Medulla oblongata (tissue), 1 donor: ENCODE data around the gene EIF2AK3.
"Not testable (repeated sequence)": the region's sequence is repeated elsewhere in the genome, so short reads cannot be mapped to it uniquely, and the experiment has no call there.

Experiments
- DNase-seq: peaks from one replicate; pipeline ENCODE4 v3.0.0-alpha.2; 2015; ENCODE audit errors: extremely low spot score

Gene EIF2AK3

DNA sequence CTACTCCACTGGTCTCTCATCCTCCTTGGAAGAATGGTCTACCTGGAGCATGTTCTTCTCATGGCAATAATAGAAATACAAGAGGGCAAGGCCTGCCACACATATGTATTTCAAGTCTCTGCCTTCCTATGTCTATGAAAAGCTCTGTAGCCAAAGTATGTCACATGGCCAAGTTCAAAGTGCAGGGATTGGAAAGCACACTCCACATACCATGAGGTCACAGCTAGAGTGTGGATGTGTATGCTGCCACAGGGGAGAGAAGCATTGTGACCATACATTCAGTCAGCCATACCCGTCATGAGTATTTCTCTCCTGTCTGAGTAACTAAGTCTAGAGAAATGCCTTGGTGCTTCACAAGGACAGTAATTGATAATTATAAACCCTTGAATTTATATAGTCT, 8.8 kb upstream of the EIF2AK3 start:
- DNase-seq, result no peak

DNA sequence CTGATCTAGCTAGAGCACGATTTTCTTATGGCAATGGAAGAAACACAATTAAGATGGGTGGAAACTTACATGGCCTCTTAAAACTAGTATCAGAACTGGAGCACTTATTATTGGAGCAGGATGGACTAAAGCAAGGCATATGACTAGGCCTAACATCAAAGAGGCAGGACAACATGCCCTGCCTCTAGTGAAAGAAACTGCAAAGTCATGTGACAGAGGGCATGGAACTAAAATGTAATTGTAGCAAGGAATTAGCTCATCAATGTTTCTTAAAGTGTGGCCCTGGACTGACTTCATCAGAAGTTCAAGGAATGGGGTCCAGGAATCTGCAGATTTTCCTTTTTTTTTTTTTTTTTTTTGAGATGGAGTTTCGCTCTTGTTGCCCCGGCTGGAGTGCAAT, 5.3 kb upstream of the EIF2AK3 start:
- DNase-seq, result no peak

DNA sequence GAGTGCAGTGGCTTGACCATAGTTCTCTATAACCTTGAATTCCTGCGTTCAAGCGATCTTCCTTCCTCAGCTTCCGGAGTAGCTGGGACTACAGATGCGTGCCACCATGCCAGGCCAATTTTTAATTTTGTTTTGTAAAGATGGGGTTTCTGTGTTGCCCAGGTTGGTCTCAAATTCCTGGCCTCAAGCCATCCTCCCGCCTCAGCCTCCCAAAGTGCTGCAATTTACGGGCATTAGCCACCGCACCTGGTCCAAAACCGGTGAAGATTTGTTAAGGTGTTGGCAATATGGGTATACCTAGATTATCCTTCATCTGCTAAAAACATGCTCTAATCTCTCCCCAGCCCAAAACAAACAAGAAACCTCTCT, 1.3 kb upstream of the EIF2AK3 start:
- no peak for DNase-seq

DNA sequence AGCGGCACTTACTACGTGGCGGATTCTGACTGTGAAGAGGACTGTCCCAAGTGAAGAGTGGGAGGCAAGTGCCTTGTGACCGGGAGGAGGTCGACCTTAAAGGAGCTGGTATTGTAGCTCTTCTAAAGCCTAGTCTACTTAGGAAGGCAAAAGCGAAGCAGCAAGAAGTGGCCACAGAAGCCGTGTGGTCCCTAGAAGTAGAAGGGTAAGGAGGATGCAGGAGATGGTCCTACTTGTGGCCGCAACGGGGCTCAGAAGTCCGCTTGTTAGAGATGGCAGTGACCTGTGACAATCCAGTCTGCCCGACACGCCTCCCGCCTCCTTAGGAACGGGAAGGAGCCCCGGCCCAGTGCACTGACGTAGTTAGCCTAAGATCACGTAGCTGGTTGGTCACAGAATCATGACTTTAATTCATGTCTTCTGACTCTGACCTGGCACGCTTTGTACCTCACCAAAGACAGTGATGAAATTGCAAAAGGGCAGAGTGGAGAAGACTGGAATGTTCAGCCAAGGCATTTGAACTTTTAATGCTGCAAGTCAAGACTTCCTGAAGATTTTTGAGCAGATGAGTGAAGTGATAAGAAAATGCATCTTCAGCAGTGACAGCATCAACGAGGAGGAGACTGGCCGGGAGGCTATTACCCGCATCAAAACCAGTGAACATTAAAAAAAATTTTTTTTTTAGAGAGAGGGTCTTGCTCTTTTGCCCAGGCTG, 749 bp upstream of the EIF2AK3 start:
- peak; percentile 90 for DNase-seq

DNA sequence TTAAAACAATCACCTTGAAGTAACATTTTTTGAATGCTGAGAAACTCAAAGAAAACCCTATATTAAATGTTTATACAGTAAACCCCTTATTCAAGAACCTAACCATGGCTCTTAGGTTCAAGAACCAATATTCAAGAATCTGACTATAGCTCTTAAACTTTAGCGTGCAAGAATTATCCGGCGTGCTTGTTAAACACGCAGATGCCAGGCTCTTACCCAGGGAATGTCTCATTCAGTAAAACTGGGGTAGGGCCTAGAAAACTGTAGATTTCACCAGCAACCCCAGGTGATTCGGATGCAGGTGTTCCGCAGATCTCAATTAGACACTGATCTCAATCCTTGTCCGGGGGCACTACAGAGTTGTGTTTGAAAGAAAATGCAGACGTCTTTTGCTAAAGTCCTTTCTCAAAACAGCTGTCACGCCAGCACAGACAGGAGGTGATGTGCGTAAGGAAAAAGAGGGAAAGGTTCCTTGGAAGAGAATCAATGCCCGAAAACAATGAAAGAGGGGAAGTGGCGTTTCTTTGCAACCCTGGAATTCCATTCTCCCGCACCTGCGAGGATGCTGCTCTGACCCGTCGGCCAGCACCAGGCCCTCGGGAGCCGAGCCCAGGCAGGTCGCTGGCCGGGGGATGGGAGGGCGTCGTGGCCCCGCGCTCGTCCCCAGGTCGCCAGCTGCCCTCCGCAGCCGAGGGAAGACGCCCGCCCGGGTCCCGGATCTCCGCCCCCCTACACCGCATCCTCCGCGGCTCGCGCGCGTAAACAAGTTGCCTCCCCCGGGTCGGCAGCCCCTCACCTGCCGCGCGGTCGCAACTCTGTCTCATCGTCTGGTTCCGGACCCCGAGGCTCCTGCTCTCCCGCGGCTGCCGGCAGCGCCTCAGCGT, 851 bp downstream of the EIF2AK3 start:
- peak; percentile 14 for DNase-seq

DNA sequence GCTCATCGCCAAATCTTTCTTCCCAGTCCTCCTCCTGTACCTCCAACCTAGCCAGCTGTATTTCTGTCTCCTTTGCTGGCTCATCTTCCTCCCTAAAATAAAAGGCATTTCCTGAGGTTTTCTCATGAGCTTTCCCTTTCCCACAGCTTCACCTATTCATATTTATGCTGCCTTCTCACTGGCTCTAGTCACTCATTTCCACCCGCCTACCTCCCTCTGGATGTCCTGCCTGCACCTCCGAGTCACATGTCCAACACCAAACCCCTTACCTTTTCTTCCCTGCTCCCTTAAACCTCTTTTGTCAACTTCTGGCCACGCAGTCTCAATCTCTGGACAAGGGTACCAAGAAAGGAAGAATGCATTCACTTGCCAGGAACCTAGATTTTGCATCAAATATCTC, 2.8 kb downstream of the EIF2AK3 start:
- DNase-seq, result no peak

DNA sequence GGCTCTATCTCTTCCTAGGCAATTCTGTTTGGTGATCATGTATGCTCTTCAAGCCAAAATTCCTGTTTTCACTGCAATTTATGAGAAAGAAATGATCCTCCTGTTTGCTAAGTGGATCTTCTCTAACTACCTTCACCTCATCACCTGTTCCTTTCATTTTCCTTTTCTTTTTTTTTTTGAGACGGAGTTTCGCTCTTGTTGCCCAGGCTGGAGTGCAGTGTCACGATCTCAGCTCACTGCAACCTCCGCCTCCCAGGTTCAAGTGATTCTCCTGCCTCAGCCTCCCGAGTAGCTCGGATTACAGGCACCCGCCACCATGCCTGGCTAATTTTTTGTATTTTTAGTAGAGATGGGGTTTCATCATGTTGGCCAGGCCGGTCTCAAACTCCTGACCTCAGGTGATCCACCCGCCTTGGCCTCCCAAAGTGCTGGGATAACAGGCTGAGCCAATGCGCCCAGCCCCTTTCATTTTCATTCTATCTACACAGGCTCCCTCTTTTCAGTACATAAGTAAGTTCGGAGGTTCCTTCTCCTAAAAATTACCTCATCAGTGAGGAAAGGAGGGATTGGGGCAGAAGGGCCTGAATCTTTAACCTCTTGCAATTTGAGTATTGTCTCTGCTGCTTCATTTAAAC, 3.3 kb downstream of the EIF2AK3 start:
- DNase-seq, result not testable (repeated sequence)

DNA sequence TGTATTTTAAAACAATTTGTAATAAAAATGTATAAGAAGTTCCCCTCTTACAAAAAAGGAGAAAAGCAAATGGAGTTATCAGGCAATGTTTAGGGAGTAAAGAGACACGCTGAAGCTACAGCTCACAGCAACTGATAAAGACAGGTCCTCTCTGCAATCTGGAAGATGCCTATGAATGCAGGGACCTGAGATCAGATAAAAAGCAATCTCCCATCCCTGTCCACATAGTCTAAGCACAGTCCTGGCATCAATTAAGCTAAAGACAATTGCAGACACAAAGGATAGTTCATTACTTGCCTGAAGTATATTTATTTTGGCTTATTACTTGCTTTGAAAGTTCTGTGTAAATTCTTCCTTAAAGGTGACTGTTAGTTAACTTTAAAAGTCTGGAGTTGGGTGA, 5.0 kb downstream of the EIF2AK3 start:
- DNase-seq, result no peak

DNA sequence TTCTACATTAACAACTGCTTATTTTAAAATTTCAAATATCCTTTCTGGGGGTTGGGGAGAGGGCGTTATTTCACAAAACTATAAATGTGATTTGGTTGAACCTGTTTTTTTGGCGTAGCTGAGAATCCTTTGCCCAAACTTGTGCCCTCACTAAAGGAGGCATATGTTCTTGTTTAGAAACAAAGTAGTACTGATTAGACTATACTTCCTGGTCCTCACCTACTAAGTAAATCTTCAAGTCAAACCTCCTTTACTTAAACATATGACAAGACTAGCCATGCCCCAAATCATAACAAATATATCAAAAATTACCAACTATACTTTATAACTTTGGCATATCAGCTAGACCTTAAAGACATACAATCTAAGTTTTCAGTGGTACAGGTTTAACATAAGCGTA, 5.8 kb downstream of the EIF2AK3 start:
- no peak for DNase-seq

DNA sequence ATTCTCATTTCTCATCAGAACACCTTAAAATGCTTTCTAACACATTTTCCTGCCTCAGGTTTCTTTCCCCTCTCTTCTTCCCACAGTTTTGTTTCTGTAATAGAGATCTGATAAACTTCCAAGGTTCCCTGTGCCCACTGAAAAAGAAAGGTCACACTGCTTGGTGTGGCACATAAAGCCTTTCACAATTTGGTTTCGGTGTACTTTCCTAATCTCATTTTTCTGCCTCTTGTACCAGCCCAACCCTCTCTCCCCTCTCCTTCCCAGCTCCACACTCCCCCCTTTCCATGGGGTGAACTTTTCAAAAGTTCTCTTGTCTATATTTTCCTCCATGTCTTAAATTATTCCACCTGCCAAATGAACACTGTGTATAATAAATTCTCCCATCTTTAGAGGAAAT, 7.2 kb downstream of the EIF2AK3 start:
- DNase-seq, result no peak

DNA sequence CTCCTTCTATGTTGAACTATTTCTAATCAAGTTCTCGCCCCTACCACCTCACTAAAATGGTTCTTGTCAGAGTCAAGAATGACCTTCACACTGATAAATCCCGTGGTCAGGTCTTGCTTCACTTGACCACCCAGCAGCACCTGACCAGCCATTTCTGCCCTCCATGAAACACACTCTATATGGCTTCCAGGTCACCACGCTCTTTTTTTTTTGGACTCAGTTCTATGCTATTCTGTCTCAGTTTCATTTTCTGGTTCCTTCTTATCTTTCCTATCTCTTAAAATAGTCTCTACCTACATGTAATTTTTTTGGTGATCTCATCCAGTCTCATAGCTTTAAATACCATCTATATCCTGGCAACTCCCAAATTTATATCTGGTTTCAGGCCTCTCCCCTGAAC, 11.4 kb downstream of the EIF2AK3 start:
- DNase-seq, result no peak

DNA sequence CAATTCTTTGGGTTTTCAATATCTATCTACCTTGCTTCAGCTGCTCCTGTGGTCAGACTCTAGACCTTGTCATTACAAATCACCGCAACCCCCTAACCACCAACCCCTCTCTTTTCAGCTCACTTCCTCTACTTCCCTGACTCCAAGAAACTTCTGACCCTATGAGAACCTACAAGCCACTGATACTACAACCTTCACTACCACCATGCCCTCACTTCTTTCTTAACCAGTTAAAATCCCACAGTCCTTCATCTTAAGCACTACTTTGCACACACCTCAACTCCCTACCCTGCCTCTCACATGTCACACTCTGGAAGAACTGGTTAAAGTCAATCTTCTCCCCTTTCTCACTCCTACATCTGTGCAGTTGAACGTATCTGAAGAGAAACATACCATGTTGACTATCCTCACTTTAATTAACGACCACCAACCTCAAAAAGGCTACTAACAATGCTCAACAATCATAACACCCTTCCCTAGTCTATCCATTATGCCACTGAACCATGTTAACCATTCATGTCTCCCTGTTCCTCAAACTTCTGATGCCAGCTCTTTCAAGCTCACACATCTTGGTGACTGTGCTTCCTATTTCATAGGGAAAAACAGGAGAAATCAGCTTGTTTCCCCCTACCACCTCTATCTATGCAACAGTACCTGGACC, 12.6 kb downstream of the EIF2AK3 start:
- no peak for DNase-seq

DNA sequence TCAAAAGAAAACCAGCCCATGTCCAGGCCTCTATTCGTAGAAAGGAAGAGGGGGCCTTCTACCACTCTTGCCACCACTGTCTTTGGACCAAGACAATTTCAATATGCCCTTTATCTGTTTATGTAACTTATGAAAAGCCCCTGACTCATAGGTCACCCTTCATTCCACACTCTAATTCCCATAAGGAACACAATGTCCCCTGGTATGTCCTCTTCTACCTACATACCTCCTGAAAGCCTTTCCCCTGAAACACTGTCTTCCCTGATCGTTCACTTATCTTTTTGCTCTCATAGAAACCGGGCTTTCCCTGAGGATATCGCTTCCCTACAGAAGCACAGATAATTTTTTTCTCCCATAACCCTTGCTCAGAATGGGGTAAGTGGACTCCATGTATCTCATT, 13.3 kb downstream of the EIF2AK3 start:
- DNase-seq, result no peak

DNA sequence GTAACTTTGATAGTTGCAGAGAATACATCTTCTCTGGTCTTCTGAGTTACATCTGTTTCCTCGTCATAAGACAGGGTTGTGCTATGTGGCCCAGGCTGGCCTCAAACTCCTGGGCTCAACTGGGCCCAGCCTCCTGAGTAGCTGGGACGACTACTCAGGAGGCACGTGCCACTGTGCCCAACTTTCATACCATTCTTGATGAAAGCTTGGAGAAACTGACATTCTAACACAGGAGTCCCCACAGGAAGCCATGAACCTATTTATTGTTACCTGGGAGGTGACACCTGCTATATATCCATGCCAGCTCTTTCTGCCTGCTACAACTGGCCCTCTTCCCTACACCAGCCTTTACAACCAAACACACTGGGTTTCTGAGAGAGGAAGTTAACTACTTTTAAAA, 19.1 kb downstream of the EIF2AK3 start:
- DNase-seq, result no peak

DNA sequence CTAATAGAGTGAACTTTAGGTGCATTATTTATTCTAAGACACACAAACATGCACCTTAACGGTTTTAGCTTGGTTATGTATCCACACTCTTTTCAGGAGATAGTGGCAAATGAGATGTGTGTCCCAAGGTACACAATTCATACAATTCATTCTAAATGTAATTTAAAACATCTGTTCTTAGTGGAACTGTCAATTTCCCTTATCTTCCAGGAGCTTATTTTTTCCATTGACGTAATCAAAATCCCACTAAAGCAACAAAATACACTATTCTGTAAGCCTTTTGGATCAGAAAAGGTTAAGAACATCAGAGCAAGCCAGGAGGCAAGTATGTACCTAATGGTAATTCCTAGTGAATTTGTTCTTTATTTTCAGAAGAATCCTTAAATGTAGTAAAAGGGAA, 19.8 kb downstream of the EIF2AK3 start:
- DNase-seq, result no peak

DNA sequence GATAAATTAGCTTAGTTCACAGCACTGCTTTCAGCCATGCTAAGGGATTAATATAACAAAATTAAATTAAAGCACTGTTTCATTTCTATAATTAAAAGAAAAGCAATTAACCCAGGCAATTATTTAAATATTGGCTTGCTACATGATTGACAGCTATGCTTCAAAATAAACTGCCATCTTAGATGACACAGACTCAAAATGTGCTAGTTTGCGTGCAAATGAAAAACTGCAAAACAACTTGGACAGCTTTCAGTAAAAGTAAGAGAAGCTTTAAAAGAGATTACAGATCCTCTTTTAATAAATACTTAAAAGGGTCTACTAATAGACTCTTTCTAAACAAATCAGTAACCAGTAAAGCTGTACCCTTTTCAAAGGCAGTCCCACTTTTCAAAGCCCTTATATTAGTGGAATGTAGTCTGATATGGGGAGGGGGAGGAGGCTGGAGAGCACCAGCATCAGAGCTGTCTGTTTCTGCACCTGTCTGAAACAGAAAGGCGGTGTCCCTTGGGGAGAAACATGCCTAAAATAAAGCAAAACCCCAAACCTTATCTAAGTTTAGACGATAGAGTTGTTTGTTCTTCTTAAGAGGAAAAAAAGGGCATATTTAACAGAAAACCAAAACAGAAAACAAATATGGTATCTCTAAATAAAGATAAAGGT, 20.8 kb downstream of the EIF2AK3 start:
- DNase-seq, result no peak

DNA sequence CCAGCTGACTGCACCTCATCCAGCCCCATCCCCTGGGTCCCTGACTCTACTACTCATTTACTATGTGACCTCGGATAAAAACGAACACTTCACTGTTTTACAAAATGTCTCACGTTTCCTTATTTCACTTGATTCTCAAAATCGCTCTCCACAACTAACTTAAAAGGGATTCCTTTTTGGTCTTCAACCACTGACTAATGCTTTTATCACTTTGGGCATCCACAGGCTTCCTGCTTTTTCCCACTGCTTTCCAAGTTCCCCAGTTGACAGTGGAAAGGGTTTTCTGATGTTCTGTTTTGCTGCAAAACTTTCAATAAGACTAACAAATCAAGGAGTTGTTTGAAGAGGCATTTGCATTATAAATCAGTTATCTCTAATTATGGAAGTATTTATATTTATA, 24.1 kb downstream of the EIF2AK3 start:
- no peak for DNase-seq

DNA sequence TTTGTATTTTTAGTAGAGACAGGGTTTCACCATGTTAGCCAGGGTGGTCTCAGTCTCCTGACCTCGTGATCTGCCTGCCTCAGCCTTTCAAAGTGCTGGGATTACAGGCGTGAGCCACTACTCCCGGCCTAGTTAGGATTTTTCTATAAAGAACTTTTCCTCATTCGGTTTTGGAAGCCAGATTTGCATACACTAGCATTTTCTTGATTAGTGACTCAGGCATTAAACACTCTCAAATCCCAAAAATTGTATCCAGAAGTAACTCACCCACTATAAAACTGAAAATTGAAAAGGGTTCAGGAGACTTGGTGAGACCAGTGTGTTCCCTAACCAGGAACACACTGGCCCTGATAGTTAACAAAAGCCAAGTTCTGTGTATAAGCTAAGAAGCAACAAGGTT, 25.2 kb downstream of the EIF2AK3 start:
- DNase-seq, result no peak

DNA sequence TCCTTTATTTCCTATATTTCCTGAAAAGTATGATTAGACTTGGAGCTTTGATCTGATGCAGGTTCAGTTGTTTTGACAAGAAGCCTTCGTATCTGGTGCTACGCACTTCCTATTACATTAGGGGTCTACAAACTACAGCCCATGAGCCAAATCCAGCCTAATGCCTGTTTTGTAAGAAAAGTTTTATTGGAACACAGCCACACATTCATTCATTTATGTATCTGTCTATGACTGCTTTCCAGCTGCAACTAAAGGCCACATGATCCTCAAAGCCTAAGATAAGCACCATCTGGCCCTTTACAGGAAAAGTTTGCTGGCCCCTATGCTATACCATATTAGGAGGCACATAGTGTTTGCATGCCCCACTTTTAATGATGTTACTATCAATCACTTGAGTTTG, 26.0 kb downstream of the EIF2AK3 start:
- no peak for DNase-seq

DNA sequence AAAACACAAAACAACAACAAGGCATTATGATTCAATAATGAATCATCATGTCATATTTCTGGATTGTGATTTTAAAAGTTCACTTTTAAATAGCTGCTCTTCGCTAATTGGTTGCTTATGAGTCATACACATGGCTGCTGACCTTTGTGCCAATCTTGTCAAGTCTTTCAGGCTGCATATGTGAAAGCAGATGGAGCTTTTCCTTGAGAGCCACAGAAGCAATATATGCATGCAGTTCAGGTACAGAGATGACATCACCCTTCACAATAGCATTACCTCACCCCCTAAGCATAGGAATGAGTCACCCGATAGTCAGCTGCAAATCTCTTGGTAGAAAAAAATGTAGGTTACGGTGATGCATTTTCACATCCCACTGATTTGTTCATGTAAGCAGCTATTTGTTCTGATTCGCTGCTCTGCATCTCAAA, 27.2 kb downstream of the EIF2AK3 start:
- DNase-seq, result peak; percentile 42

DNA sequence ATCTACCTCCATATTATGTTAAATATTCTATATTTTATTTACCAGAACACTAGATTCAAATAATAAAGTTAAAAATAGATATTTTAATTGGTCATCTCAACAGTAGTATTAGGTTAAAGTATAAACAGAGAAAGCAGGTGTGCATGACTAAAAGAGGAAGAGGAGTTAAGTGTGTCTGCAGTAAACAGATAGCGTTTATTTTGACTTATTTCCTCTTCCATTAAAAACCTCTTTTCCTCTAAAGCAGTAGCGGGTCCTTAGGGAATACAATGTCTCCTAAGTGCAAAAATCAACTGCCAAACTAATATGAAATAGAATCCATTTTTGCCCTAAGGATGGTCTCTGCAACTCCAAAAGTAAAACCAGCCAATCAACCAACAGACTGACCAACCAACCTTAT, 27.7 kb downstream of the EIF2AK3 start:
- DNase-seq, result no peak

DNA sequence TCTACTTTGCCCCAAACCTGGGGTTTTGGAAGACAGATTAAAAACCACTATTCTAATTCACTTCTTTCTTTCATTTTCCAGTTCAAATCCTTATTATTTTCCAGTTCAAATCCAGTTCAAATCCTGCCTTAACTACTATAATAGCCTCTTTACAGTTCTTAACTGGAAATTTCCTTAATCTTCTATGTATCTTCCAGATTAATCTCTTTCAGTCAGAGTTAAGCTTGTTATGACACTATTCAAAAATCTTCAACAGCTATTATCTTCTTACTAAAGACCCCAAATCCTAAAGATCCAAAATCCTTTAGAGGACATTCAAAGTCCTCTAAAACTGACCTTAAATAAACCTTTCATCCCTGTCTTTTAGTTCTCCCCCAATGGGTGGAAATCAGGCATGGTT, 30.1 kb downstream of the EIF2AK3 start:
- no peak for DNase-seq
